GM18861 (cell line): Measurements from ENCODE around the gene MRPS15.
"Not testable (repeated sequence)": the region's sequence is repeated elsewhere in the genome, so short reads cannot be mapped to it uniquely, and the experiment has no call there.

Source experiments
- ATAC-seq: cut with Tn5 transposase; IDR thresholded peaks from one replicate; pipeline ENCODE4 v1.9.1; 2021; ENCODE audit not compliant: unreplicated experiment

Gene MRPS15

GRCh38 chr1:36484099-36484498, 19.9 kb upstream of the MRPS15 start:
- ATAC-seq = no peak

- ATAC-seq = no peak
These were observed 18.7 kb upstream of the MRPS15 start, which contains the start of gene CSF3R for GRCh38 chr1:36482724-36483388. Gene CSF3R (minus strand): TSS chr1:36482913. CDS start chr1:36479496, 3,417 bp downstream.

GRCh38 chr1:36481771-36482723, 17.9 kb upstream of the MRPS15 start:
- no peak for ATAC-seq

- no peak for ATAC-seq
These were observed 16.9 kb upstream of the MRPS15 start for GRCh38 chr1:36481091-36481490.

GRCh38 chr1:36480161-36480560, 16.0 kb upstream of the MRPS15 start:
- no peak for ATAC-seq

GRCh38 chr1:36479505-36480051, 15.4 kb upstream of the MRPS15 start:
- ATAC-seq = no peak

- ATAC-seq = not testable (repeated sequence)
These were observed 13.4 kb upstream of the MRPS15 start for GRCh38 chr1:36477615-36478014.

- ATAC-seq = no peak
These were observed 12.8 kb upstream of the MRPS15 start for GRCh38 chr1:36476945-36477344.

GRCh38 chr1:36475910-36476604, 11.9 kb upstream of the MRPS15 start:
- no peak for ATAC-seq

- no peak for ATAC-seq
These were observed 11.2 kb upstream of the MRPS15 start for GRCh38 chr1:36475341-36475740.

GRCh38 chr1:36472656-36473055, 8.5 kb upstream of the MRPS15 start:
- ATAC-seq = no peak

GRCh38 chr1:36471830-36472641, 7.9 kb upstream of the MRPS15 start:
- no peak for ATAC-seq

GRCh38 chr1:36469163-36469562, 5.0 kb upstream of the MRPS15 start:
- ATAC-seq = no peak

- no peak for ATAC-seq
These were observed 3.7 kb upstream of the MRPS15 start for GRCh38 chr1:36467700-36468455.

GRCh38 chr1:36467027-36467410, 2.8 kb upstream of the MRPS15 start:
- ATAC-seq = no peak

GRCh38 chr1:36466370-36467026, 2.3 kb upstream of the MRPS15 start:
- no peak for ATAC-seq

- no peak for ATAC-seq
These were observed 1.7 kb upstream of the MRPS15 start for GRCh38 chr1:36465731-36466369.

- peak; percentile 18 for ATAC-seq
These were observed 615 bp upstream of the MRPS15 start for GRCh38 chr1:36464605-36465393.
